Omental fat pad (tissue), 4 donors: Measurements from ENCODE around the gene HIPK4. TPM values are rescaled to one million over a fixed set of nuclear protein-coding genes. Genes with fewer than 3 reads are reported as not detected.
"Not testable (repeated sequence)": the region's sequence is repeated elsewhere in the genome, so short reads cannot be mapped to it uniquely, and the experiment has no call there.

Experiments
- ATAC-seq: fragments of 150-250 bp; one replicate; pipeline ENCODE4 v1.9.1; 2016; ENCODE audit warnings: mild to moderate bottlenecking, moderate library complexity; ENCODE audit not compliant: low FRiP score
- DNase-seq: peaks from one replicate; pipeline ENCODE4 v3.0.0-alpha.2; 2019; ENCODE audit warnings: low spot score
- total RNA-seq, 4 donors: library from RNA; depleted of rRNA; stranded (reverse); fragments of >200 nt; gene quantifications; one replicate each; pipeline ENCODE4 v1.1.0, GENCODE V29; 2016
- TF ChIP-seq, protein P1 (sequence below), 3 donors: fragments of 450-650 bp; IDR thresholded peaks; one replicate each; pipeline ENCODE4 v1.5.1; 2016 to 2017; ENCODE audit warnings: antibody characterized with exemption in 3 of 3, mild to moderate bottlenecking in 3 of 3, moderate library complexity in 2 of 3

HIPK4 gene
- total RNA-seq, 4 donors from 2014 or later: 0.24 to 2.2 TPM; not detected in 2

DNA sequence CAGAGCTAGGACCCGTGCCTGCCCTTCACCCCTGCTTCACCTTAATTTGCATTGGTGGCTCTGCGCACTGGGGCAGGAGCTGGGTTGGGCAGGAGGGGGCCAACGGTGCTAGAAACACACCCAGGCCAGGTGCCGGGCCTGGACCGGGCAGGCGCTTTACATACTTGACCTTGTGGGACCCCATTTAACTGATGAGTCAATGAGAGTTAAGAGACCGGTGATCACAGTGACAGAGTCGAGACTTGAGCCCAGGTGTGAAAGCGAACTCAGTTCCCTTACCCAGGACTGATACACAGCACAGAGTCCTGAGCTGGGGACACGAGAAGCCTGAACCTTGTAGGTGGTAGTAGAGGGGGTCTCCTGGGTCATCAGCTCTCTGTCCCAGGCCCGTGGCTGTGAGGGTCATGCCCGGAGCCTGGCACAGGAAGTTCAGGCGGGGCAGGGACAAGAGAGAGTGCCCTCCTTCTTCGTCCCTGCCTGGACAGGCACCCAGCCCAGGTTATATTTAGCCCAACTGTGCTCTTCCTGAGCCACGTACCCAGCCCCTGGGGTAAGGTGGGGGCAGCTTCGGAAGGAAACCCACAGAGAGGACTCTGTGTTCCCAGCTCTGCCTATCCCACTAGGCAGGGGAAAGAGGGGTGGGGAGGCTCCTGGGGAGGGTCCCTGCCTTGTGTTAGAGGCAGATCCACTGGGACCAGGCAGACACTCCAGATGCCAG is 21.3 kb upstream of the HIPK4 start:
- DNase-seq (no peak), ATAC-seq (no peak)
- TF ChIP-seq, protein P1, sequence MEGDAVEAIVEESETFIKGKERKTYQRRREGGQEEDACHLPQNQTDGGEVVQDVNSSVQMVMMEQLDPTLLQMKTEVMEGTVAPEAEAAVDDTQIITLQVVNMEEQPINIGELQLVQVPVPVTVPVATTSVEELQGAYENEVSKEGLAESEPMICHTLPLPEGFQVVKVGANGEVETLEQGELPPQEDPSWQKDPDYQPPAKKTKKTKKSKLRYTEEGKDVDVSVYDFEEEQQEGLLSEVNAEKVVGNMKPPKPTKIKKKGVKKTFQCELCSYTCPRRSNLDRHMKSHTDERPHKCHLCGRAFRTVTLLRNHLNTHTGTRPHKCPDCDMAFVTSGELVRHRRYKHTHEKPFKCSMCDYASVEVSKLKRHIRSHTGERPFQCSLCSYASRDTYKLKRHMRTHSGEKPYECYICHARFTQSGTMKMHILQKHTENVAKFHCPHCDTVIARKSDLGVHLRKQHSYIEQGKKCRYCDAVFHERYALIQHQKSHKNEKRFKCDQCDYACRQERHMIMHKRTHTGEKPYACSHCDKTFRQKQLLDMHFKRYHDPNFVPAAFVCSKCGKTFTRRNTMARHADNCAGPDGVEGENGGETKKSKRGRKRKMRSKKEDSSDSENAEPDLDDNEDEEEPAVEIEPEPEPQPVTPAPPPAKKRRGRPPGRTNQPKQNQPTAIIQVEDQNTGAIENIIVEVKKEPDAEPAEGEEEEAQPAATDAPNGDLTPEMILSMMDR (IDR thresholded peaks at IDR 0.05): no peak

DNA sequence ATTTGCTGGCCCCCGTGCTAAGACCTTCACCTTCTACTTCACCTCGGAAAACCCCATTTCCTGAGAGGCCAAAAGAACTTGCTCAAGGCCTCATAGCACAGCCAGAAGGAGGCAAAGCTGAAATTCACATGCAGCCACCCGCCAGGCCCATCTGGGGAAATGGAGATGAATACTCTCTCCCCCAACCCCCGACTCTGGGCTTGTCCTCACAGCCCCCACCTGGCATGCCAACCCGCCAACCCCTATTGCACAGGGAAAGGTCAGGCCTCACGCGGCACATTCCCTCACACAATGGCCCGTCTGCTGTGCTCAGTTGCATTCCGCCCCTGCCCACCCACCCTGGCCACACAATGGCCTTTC is 20.0 kb upstream of the HIPK4 start:
- DNase-seq: no peak
- TF ChIP-seq, protein P1 (IDR thresholded peaks at IDR 0.05): no peak
- ATAC-seq: no peak

DNA sequence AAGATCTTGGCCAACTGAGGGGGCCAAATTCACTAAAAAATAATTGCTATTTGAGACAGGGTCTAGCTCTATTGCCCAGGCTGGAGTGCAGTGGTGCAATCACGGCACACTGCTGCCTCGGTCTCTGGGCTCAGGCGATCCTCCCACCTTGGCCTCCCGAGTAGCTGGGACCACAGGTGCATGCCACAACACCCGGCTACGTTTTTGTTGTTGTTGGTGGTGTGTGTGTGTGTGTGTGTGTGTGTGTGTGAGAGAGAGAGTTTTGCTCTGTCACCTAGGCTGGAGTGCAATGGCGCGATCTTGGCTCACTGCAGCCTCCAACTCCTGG is 18.6 kb upstream of the HIPK4 start:
- ATAC-seq, DNase-seq: not testable (repeated sequence)

DNA sequence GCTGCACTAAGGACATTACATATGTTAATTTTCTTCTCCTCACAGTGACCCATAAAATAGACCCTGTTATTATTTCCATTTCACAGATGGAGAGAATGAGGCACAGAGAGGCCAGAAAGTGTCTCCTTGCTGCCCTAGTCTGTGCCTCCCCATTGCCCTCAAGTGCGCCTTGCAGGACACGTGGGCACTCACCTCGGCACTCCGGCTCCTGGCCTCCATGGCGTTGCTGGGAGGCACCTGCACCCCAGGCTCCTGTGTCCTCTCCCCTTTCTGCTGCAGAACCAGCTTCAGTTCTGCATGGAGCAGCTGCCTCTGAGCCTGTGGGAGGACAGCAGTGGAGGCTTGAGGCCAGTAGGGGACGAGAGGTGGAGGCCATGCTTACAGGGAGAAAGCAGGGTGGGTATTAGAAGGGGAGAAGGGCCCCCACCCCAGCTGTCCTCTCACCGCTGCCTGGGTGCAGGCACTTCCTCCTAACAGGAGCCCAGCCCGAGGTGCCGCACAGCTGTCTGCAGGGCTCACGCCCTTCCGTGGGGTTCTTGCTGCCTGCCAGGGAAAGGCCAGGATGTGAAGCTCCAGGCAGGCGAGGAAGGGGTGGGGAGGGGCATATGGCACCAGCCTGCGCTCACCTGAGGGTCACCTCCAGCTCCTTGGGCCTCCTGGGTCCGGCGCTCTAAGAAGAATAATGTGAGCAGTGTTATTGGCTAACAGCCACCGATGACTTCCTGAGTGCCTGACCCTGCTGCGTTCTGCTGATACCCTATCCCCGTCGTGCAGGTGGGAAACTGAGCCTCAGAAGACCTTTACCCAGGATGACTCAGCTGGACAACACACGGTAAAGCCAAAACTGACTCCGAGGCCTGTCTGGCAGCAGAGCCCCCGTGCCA is 18.0 kb upstream of the HIPK4 start:
- TF ChIP-seq, protein P1 (IDR thresholded peaks at IDR 0.05): no peak
- DNase-seq: no peak
- no peak for ATAC-seq

DNA sequence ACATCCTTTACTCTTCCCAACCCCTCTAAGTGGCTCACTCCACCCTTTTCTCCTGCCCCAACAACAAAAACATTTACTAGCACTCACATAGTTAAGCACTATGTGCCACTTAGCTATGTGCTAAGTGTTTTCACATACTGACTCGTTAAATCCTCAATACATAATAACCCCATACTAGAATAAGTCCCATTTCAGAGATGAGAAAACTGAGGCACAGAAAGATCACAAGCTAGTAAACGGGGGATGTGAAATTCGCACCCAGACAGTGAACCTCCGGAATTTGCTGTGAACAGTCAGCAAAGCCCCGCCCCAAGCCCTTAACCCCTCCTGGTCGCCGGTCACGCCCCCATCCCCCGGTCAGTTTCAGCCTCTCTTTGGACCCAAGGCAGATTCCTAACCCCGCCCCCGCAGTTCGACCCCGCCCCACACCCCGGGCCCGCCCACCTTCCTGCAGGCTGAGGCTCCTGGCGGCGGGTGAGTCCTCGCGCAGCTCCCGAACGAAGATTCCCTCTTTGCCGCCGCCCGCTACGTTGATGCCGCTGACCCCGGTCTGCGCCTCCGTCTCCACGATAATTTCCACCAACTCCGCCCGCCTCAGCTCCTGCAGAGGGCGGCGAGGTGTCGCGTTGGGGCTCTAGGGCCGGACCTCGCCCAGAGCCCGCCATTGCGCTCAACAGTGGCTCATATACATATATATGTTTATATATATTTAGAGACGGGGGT is 13.4 kb upstream of the HIPK4 start:
- peak; percentile 89 for DNase-seq
- TF ChIP-seq, protein P1 (IDR thresholded peaks at IDR 0.05): no peak
- peak; percentile 88 for ATAC-seq

DNA sequence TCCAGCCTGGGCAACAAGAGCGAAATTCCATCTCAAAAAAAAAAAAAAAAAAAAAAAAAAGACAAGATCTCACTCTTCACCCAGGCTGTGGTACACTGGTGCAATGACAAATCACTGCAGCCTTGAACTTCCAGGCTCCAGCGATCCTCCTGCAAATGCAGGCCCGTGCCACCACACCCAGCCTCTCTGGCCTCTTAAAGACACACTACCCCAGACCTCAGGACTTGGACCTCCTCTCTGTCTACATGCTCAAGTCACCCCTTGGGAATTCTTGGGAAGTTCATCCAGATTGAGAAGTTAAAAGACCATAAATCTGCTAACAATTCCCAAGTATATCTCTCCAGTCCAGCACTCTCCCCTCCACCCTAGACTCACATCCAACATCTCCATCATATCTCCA is 10.6 kb upstream of the HIPK4 start:
- no peak for DNase-seq
- no peak for ATAC-seq
- TF ChIP-seq, protein P1 (IDR thresholded peaks at IDR 0.05): no peak

DNA sequence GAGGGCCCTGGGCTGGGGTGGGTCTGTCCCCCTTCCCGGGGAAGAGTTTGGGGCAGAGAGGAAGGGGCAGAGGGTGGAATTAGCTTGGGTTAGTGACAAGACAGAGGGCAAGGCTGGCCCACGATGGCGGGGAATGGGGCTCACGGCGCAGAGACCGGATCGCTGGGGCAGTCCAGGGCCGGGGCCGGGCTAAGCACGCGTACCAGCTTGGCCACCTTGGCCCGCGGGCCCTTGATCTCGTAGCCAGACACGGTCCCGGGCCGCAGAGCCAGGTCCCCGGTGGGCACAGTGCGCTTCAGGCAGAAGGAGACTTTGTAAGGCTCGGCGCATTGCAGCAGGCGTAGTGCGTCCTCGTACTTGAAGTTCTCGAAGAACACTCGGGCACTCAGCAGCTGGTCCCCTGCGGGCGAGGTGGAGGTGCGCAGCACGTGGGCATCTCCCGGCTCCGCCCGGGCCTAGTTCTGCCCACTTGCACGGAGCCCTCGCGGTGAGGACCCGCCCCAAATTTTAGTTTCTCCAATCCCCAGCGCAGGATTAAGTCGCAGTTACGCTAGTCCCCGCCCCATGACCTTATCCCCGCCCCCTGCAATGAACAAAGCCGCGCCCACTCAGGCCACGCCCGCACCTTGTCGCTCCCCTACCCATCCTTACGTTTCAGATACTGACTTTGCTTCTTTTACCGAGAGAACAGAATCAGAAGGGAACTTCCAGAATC is 8.6 kb upstream of the HIPK4 start:
- DNase-seq (no peak), ATAC-seq (no peak)
- TF ChIP-seq, protein P1 (IDR thresholded peaks at IDR 0.05): no peak
